Omental fat pad (tissue), 4 donors: ENCODE measurements around the gene PHACTR3. TPM values are rescaled to one million over a fixed set of nuclear protein-coding genes. Genes with fewer than 3 reads are reported as not detected.

Experiments used
- ATAC-seq: fragments of 150-250 bp; one replicate; pipeline ENCODE4 v1.9.1; 2016; ENCODE audit warnings: mild to moderate bottlenecking, moderate library complexity; ENCODE audit not compliant: low FRiP score
- DNase-seq: peaks from one replicate; pipeline ENCODE4 v3.0.0-alpha.2; 2019; ENCODE audit warnings: low spot score
- CTCF ChIP-seq, 3 donors: fragments of 450-650 bp; IDR thresholded peaks; one replicate each; pipeline ENCODE4 v1.5.1; 2016 to 2017; ENCODE audit warnings: antibody characterized with exemption in 3 of 3, mild to moderate bottlenecking in 3 of 3, moderate library complexity in 2 of 3
- total RNA-seq, 4 donors: library from RNA; depleted of rRNA; stranded (reverse); fragments of >200 nt; gene quantifications; one replicate each; pipeline ENCODE4 v1.1.0, GENCODE V29; 2016

PHACTR3 gene
- total RNA-seq, 4 donors from 2014 or later, result 0.19 to 10.6 (median 1.4) TPM; not detected in 1

GRCh38 chr20:59684685-59685242 is 80.4 kb downstream of the PHACTR3 start:
- ATAC-seq, result no peak
- no peak for TF ChIP-seq CTCF (IDR thresholded peaks at IDR 0.05)
- no peak for DNase-seq

DNA sequence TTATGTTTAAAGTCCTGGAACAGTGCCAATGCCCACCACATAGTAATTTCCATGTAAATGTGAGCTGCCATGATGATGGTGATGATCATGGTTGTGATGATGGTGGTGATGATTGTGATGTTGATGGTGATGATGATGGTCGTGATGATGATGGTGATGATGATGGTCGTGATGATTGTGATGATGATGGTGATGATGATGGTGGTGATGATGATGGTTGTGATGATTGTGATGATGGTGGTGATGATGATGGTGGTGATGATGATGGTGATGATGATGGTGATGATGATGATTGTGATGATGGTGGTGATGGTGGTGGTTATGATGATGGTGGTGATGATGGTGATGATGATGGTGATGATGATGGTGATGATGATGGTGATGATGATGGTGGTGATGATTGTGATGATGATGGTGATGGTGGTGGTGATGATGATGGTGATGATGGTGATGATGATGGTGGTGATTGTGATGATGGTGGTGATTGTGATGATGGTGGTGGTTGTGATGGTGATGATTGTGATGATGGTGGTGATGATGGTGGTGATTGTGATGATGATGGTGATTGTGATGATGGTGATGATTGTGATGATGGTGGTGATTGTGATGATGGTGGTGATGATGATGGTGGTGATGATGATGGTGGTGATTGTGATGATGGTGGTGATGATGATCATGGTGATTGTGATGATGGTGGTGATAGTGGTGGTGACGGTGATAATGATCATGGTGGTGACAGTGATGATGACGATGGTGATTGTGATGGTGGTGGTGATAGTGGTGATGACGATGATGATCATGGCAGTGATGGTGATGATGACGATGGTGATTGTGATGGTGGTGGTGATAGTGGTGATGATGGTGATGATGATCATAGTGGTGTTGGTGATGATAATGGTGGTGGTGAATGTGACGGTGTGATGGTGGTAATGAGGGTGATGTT is 82.3 kb downstream of the PHACTR3 start:
- no peak for DNase-seq
- no peak for TF ChIP-seq CTCF (IDR thresholded peaks at IDR 0.05)
- no peak for ATAC-seq

GRCh38 chr20:59688356-59688755 is 84.0 kb downstream of the PHACTR3 start:
- ATAC-seq (no peak), DNase-seq (no peak)

GRCh38 chr20:59688999-59689398 is 84.7 kb downstream of the PHACTR3 start:
- no peak for TF ChIP-seq CTCF (IDR thresholded peaks at IDR 0.05)
- no peak for DNase-seq
- no peak for ATAC-seq

More at GRCh38 chr20:59688356-59688755, 84.0 kb downstream of the PHACTR3 start:
- no peak for TF ChIP-seq CTCF (IDR thresholded peaks at IDR 0.05)

DNA sequence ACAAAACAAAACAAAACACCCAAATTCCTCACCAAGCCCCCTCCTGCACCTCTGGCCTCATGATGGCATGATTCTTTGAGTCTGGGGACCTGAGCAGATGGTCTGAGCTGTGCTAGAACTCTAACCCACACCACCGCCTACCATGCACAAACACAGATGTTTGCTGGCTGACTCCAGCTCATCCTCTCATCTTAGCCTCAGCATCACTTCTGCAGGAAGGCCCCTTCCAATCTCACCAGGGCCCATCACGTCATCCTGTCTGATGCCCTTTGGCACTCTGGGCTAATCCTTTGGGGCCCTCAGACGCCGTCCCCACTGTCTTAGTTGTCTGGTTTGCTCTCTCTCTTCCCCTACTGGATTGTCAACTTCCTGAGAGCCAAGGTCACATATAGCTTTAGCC is 85.8 kb downstream of the PHACTR3 start:
- TF ChIP-seq CTCF (IDR thresholded peaks at IDR 0.05), result no peak
- DNase-seq, result no peak
- no peak for ATAC-seq

DNA sequence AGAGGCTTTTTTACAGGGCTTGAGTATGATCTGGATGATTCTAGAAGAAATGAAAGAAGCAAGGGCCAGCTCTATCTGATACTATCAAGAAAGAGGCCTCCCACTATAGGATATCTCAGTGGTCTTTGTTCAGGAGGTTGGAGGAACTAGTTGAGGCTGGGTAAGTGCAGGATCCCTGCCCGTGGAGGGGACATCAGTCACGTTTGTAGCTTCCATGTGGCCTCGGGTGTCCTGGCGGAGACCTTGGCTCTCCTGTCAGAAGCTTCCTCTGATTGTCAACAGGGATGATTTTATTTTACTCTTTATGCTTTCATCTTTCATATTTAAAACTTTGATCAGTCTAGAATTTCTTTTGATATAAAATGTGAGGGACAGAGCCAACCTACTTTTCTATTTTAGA is 86.6 kb downstream of the PHACTR3 start:
- TF ChIP-seq CTCF (IDR thresholded peaks at IDR 0.05), result no peak
- no peak for ATAC-seq
- DNase-seq, result no peak
